Omental fat pad (tissue), 4 donors: Measurements from ENCODE around the gene TRPV4. TPM values are rescaled to one million over a fixed set of nuclear protein-coding genes. Genes with fewer than 3 reads are reported as not detected.

Source experiments
- ATAC-seq: fragments of 150-250 bp; one replicate; pipeline ENCODE4 v1.9.1; 2016; ENCODE audit warnings: mild to moderate bottlenecking, moderate library complexity; ENCODE audit not compliant: low FRiP score
- DNase-seq: peaks from one replicate; pipeline ENCODE4 v3.0.0-alpha.2; 2019; ENCODE audit warnings: low spot score
- CTCF ChIP-seq, 3 donors: fragments of 450-650 bp; IDR thresholded peaks; one replicate each; pipeline ENCODE4 v1.5.1; 2016 to 2017; ENCODE audit warnings: antibody characterized with exemption in 3 of 3, mild to moderate bottlenecking in 3 of 3, moderate library complexity in 2 of 3
- total RNA-seq, 4 donors: library from RNA; depleted of rRNA; stranded (reverse); fragments of >200 nt; gene quantifications; one replicate each; pipeline ENCODE4 v1.1.0, GENCODE V29; 2016

The TRPV4 gene
- total RNA-seq, 4 donors from 2014 or later: 1.2 to 2.4 (median 1.6) TPM

- ATAC-seq (no peak), DNase-seq (no peak)
- no peak for TF ChIP-seq CTCF (IDR thresholded peaks at IDR 0.05)
Observed at GRCh38 chr12:109773384-109774011, 59.7 kb downstream of the TRPV4 start.

GRCh38 chr12:109772622-109773321 is 60.4 kb downstream of the TRPV4 start:
- TF ChIP-seq CTCF (IDR thresholded peaks at IDR 0.05): no peak
- ATAC-seq: no peak
- no peak for DNase-seq

- DNase-seq (no peak), ATAC-seq (no peak)
- no peak for TF ChIP-seq CTCF (IDR thresholded peaks at IDR 0.05)
Observed at GRCh38 chr12:109771746-109772621, 61.2 kb downstream of the TRPV4 start.

GRCh38 chr12:109770861-109771670 is 62.1 kb downstream of the TRPV4 start:
- TF ChIP-seq CTCF (IDR thresholded peaks at IDR 0.05): no peak
- DNase-seq (no peak), ATAC-seq (no peak)

GRCh38 chr12:109770104-109770860 is 62.9 kb downstream of the TRPV4 start:
- TF ChIP-seq CTCF (IDR thresholded peaks at IDR 0.05): no peak
- DNase-seq: no peak
- ATAC-seq: no peak
